ENCODE data around the gene NLRP9.

Gene NLRP9

DNA sequence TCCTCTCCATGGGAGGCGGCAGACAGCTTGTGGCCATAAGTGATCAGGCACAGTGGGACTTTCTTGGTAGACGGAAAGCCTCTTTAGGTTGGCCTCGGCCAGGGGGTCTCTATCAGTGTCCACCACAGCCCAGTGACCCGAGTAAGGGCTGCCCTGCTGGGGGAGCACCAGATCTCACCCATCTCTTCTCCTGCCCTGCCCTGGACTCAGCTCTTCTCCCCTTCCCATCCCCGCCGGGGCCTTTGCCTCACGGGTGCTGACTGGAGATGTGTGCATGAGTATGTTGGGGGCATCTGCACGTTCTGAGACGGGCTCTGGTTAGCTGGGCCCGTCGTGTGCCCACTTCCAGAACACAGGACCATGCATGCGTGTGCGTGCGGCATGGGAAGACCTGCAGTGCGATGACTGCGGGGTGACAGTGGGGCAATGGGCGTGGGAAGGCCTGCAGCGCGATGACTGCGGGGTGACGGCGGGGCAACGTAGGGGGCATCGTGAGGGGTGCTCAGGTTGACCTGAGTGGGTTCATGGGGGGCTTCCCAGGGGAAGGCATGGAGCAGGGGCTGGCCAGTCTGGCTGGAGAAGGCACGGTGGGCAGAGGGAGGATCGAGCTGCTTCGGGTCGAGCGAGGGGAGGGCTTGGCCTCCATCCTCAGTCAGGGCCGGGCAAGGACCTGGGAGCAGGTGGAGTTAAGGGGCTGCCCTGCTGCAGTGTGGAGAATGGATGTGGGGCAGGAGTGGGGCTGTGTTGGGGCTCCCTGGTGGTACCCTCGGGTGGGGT is 47.2 kb downstream of the NLRP9 start:
- intact Hi-C loops (cut with DNase I; ENCODE audit: low total_unique reads), result no loop called here
- Histone ChIP-seq H3K27me3 (no peaks in the 10 kb centered on the region), H3K4me1 (no peaks in the 10 kb centered on the region), H3K27ac (no peak overlapping the region), H3K36me3 (peaks cover 73 to 100% (median 97%) of the 10 kb centered on the region in 3 donors), H3K4me3 (no peak overlapping the region), H3K9me3 (no peaks in the 10 kb centered on the region)
- TF ChIP-seq, protein P1, sequence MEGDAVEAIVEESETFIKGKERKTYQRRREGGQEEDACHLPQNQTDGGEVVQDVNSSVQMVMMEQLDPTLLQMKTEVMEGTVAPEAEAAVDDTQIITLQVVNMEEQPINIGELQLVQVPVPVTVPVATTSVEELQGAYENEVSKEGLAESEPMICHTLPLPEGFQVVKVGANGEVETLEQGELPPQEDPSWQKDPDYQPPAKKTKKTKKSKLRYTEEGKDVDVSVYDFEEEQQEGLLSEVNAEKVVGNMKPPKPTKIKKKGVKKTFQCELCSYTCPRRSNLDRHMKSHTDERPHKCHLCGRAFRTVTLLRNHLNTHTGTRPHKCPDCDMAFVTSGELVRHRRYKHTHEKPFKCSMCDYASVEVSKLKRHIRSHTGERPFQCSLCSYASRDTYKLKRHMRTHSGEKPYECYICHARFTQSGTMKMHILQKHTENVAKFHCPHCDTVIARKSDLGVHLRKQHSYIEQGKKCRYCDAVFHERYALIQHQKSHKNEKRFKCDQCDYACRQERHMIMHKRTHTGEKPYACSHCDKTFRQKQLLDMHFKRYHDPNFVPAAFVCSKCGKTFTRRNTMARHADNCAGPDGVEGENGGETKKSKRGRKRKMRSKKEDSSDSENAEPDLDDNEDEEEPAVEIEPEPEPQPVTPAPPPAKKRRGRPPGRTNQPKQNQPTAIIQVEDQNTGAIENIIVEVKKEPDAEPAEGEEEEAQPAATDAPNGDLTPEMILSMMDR (IDR thresholded peaks at IDR 0.05), result no peak
- DNase-seq, result peak in 1 of 2 donors; percentile 53

DNA sequence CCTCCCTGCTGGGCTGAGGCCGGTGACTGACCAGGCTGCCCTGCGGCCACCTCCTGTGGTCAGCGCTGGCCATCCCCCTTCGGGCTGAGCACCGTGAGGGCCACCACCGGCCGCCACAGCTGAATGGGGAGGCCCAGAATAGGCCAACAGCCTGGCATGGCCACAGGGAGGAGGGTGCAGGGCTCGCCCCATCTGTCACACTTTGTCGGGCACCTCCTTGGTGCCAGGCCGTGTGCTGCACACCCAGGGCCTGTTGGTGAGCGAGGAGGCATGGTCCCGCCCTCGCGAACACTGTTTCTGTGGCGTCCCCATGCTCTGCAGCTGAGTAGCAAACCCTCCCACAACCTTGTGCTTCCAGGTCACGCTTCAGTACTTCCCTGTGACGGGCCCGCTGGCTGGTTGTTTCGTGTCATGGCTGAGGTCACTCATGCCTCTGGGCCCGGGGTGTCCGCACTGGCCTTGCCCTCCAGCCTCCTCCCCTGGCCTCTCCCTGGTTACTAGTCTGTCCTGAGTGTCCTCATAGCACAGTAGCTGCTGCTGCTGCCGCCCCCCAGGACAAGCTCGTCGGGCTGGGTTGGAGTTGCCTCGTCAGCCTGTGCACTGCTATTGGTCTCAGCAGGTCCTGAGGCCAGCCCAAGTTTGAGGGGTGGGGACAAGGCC is 48.0 kb downstream of the NLRP9 start:
- peaks cover 74 to 100% (median 97%) of the 10 kb centered on the region in 3 donors for H3K36me3 ChIP-seq
- intact Hi-C loops (cut with DNase I; ENCODE audit: low total_unique reads), result no loop called here
- DNase-seq, result no peak

DNA sequence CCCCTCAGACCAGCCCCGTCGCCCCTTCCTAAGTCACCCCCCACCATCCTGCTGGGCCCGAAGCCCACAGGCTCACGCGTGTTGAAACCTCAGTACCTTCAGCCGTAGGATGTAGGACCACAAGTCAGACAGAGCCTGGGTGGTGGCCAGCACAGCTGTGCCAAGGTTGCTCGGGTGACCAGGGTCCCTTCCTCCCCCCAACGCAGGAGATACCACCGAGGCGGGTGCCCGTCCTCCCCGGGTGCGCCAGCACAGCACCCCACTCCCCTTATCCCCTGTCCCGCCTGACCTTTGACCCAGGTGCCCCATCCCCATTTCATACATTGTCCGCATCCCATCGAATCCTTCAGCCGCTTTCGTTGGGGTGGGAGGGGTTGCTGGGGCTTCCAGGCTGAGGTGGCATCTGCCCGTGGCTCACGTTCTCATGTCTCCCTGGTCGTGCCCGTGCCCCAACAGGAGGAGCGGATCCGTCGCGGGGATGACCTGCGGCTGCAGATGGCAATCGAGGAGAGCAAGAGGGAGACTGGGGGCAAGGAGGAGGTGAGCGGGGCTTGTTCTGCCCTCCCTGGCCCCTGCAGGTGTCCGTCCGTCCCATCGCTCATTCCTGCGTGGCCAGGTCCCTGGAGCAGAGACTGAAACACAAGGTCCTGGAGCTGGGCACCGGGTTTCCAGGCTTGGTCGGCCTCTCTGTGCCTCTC is 48.6 kb downstream of the NLRP9 start:
- Histone ChIP-seq H3K9me3 (no peaks in the 10 kb centered on the region), H3K36me3 (peaks cover 74 to 100% (median 97%) of the 10 kb centered on the region in 3 donors), H3K4me1 (no peaks in the 10 kb centered on the region), H3K27ac (no peak overlapping the region), H3K27me3 (no peaks in the 10 kb centered on the region), H3K4me3 (no peak overlapping the region)
- TF ChIP-seq, protein P1 (IDR thresholded peaks at IDR 0.05), result no peak
- no peak for DNase-seq
- intact Hi-C loops (cut with DNase I; ENCODE audit: low total_unique reads), result no loop called here

More for the DNA sequence above, 48.0 kb downstream of the NLRP9 start:
- no peak overlapping the region for H3K27ac ChIP-seq
- H3K9me3 ChIP-seq, result no peaks in the 10 kb centered on the region
- no peaks in the 10 kb centered on the region for H3K27me3 ChIP-seq
- no peaks in the 10 kb centered on the region for H3K4me1 ChIP-seq
- TF ChIP-seq, protein P1 (IDR thresholded peaks at IDR 0.05), result no peak
- no peak overlapping the region for H3K4me3 ChIP-seq

DNA sequence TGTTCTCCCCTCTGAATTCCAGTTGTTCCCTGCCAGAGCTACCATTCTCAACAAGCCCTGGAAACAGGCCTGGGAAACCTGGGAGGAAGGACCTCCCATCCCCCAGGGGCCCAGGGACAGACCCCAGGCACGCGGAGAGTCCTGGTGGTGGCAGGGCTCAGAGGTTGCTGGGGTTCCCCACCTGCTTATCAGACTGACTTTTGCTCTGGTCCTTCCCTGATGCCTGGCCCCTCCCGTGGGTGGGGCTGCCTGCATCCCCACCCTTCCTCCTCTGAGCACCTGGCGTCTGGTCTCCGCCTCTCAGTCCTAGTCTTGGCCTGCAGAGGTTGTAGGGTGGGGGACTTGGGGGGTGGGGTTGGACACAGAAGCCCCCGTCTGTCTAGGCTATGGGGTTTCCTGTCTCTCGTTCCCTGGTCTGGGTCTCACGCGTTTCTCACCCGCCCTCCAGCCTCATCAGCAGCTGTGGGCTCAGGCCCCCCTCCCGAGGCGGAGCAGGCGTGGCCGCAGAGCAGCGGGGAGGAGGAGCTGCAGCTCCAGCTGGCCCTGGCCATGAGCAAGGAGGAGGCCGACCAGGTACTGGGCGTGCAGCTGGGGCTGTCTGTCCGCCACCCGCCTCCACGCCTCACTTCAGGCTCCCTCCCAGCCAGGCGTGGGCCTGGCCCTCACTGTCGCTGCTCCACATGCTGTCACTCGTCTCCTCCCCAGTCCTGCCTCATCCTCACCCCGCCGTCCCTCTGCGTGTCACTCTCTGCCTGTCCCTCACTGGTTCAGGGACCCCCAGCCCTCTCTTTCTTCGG is 49.6 kb downstream of the NLRP9 start:
- Histone ChIP-seq H3K4me1 (no peaks in the 10 kb centered on the region), H3K27ac (no peak overlapping the region), H3K4me3 (no peak overlapping the region), H3K9me3 (no peaks in the 10 kb centered on the region), H3K36me3 (peaks cover 66 to 100% (median 98%) of the 10 kb centered on the region in 3 donors), H3K27me3 (no peaks in the 10 kb centered on the region)
- DNase-seq, result no peak
- TF ChIP-seq, protein P1 (IDR thresholded peaks at IDR 0.05), result no peak
- intact Hi-C loops (cut with DNase I; ENCODE audit: low total_unique reads), result no loop called here

Data from tibial artery (tissue), 4 donors.